Activated CD4-positive, alpha-beta T cell treated with anti-CD3 and anti-CD28 coated beads, Interleukin-2, amount 50 U/mL, for 24 hours (primary cell): ENCODE results near the gene SPATA18.
"Not testable (repeated sequence)": the region's sequence is repeated elsewhere in the genome, so short reads cannot be mapped to it uniquely, and the experiment has no call there.

ENCODE experiments used
- DNase-seq, 2 donors: peaks; one replicate each; pipeline ENCODE4 v3.0.0-alpha.2; 2020; ENCODE audit warnings: low read depth in 1 of 2, low spot score in 1 of 2

SPATA18 gene

DNA sequence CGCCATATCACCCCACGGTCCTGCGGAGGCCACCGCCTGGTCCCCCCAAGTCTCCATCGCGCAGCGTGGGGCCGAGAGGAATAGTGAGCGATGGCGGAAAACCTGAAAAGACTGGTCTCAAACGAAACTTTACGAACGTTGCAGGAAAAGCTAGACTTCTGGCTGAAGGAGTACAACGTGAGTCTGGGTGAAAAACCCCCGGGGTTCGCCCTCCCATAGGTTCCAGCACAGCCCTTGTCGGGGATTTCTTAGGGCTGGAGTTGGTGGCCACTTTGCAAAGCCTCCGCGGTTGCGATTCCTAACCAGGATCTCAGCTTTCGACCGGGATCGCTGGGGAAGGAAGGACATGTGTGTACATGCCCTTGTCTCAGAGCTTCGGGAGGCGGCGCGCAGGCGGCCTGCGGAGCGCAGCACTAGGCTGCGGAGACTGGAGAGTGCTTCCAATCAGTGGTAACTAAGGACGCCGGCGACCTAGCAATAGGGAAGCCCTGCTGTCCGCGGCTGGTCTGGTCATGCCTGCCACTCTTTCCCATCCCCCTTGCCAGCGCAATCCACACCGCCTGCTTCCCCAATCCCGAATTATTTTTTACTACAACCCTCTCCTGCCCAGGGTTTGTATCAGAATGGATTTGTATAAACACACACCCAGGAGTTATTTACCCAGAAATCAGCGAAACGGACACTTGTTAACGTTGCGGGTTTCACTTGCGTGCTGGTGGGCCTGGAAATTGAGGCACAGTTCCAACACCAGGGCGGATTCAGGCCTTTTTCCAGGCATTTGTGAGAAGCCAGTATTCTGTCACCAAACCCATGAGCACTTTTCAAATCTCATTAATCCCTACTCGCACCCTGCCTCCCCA, 741 bp downstream of the SPATA18 start:
- DNase-seq, result no peak

GRCh38 chr4:52052475-52052780, 1.3 kb downstream of the SPATA18 start:
- no peak for DNase-seq

GRCh38 chr4:52054254-52054653, 3.1 kb downstream of the SPATA18 start:
- no peak for DNase-seq

DNA sequence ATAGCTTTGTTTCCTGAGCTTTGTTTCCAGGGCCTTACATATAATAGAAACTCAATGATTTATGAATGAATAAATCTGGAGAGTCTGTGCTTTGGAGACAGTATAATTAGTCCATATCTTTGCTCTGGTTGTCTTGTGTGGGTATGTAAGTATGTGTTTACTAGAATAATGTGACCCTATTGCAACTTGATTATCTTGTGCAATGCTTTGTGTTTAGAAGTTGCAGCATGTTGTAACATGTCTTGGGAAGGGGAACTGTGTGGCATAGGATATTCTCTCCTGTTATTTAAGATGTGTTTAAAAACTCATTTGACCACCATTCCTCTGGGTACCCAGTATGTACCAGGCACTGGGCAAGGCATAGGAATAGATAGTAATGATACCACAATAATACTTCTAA, 6.1 kb downstream of the SPATA18 start:
- no peak for DNase-seq

DNA sequence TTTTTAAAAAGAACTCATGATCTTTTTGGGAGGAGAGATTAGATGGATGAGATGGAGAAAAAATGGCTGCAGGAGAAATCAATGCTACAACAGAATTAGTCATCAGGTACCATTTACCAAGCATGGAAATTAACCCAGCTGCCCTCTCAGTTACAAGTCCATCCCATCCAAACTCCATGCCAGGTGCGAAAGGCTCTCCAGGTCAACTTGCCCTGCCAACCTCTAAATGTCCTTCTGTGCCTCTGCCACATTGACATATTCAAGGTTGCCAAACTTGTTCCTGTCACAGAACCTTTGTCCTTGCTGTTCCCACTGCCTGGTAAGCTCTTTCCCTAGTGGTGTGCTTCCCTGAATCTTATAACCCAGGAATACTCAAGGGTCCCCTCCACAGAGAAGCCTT, 7.2 kb downstream of the SPATA18 start:
- DNase-seq, result no peak

GRCh38 chr4:52059372-52059771, 8.3 kb downstream of the SPATA18 start:
- DNase-seq, result no peak

DNA sequence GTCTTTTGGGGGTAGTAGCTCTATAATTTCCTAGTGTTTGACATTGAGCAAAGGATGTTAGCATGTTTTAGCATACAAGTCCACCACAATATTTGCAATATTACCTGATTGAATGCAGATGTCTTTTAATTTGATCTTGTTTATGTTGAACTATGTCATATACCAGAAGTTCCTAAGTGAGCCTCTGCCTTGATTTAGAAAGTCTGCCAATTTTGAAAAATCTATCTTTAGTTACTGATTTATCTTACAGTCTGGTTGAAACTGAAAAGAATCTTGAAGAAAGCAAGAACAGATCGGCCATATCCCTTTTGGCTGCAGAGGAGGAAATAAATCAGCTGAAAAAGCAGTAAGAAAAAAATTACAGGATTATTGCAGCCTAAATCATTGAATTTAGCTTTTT, 18.5 kb downstream of the SPATA18 start:
- no peak for DNase-seq

DNA sequence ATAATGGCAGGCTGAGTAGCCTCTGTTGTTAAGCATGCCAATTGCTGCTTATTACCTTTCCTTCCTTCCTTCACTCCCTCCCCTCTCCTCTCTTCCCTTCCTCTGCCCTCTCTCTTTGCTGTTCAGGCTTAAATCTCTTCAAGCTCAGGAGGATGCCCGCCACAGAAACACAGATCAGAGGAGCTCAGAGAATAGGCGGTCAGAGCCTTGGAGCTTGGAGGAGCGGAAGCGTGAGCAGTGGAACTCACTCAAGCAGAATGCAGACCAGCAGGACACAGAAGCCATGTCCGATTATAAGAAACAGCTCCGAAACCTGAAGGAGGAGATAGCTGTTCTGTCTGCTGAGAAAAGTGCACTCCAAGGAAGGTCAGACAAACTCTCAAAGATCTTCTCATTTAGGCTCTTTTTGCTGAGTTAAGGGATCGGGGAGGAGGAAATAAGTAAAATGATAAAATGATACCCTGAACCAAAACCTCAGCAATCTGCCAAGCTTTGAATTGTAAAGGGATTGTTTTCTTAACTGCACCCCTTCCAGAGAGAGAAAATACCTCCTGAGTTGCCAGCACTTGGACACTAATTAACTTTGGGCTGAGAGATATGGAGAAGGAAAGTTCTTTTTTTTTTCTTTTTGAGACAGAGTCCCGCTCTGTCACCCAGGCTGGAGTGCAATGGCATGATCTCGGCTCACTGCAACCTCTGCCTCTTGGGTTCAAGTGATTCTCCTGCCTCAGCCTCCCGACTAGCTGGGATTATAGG, 20.9 kb downstream of the SPATA18 start:
- no peak for DNase-seq

- no peak for DNase-seq
Observed at GRCh38 chr4:52076731-52077130, 25.6 kb downstream of the SPATA18 start.

- DNase-seq, result no peak
Observed at GRCh38 chr4:52079659-52080058, 28.6 kb downstream of the SPATA18 start.

DNA sequence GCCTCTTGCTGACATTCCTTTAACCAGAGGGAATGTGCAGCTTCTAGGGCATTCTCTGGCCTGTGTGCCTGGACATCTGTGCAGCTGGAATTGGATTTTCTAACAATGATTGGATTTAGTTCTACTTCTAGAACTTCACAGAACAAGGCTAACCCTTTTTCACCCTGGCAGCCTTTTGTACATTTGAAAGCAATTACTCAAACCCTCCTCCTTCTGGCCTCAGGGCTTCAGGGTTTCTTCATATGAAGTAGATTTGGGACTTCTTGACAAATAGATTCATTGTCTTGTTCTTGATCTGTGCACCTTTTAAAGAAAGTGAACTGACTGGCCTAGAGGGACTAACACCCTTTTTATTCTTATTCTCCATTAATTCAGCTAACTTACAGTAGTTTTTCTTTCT, 30.1 kb downstream of the SPATA18 start:
- DNase-seq, result no peak

DNA sequence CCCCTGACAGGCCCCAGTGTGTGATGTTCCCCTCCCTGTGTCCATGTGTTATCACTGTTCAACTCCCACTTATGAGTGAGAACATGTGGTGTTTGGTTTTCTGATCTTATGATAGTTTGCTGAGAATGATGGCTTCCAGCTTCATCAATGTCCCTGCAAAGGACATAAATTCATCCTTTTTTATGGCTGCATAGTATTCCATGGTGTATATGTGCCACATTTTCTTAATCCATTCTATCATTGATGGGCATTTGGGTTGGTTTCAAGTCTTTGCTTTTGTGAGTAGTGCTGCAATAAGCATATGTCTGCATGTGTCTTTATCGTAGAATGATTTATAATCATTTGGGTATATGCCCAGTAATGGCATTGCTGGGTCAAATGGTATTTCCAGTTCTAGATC, 35.3 kb downstream of the SPATA18 start:
- not testable (repeated sequence) for DNase-seq

DNA sequence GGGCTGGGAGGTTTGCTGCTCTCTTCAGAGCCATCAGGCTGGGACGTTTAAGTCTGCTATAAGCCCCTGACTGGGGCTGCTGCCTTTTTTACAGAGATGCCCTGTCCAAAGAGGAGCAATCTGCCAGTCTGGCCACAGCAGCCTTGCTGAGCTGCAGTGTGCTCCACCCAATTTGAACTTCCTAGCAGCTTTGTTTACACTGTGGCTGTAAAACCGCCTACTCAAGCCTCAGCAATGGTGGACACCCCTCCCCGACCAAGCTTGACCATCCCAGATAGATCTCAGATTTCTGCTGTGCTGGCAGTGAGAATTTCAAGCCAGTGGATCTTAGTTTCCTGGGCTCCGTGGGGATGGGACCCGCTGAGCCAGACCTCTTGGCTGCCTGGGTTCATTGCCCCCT, 40.7 kb downstream of the SPATA18 start:
- no peak for DNase-seq

- DNase-seq, result no peak
Observed at GRCh38 chr4:52093466-52093865, 42.4 kb downstream of the SPATA18 start.

DNA sequence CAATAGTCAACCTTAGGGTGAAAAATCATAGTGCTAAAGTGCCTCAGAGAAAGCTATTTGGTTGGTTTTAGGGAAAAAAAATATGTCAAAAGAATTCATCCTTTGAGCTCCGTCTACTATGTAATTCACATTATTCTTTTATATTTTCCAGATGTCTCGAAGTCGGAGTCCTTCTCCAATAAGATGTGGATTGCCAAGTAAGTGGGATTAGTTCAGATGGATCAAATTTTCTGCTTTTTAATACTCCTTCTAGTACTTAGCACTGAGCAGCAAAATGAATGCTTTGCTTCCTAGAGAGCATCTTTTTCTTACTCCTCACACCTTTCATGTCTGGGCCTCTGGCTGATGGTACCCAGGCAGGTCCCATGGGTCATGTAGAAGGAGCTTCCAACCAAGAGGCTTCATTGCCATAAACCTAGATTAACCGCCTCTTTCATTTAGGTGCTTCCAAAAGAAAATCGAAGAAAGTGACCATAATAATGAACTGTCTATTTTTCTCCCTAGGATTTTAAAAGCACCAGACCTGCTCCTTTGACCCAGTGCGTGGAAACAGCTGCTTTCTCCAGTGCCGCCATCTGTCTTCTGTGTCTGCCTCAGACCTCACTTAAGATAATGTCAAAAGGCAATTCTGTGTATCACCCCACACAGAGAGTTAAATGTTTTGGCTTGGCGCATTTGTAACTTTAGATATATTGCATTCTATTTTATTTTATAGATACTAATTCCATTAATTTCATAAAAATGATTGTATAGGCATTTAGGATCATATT, 43.5 kb downstream of the SPATA18 start:
- no peak for DNase-seq

- no peak for DNase-seq
Observed at GRCh38 chr4:52095374-52095773, 44.3 kb downstream of the SPATA18 start.

GRCh38 chr4:52096048-52096447, 44.9 kb downstream of the SPATA18 start:
- no peak for DNase-seq

DNA sequence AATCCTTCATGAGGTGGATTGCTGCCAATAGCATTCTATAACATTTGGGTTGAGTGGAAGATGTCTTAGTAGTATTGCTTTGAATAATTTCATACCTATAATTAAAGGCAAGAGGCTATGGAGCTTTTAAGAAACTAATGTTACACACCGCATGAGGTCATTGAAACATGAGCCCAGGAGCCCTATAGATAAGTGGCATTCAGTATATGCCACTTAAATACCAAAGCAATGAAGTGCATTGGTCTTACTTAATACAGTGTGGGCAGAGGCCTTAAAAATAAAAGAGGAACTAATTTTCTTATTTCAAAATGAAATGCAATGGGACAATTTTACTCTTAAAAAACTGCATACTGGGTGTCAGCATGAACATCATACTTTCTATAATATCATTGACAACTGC, 47.5 kb downstream of the SPATA18 start:
- no peak for DNase-seq

- no peak for DNase-seq
Observed at GRCh38 chr4:52099860-52100461, 48.9 kb downstream of the SPATA18 start.

GRCh38 chr4:52102587-52102986, 51.5 kb downstream of the SPATA18 start:
- no peak for DNase-seq

DNA sequence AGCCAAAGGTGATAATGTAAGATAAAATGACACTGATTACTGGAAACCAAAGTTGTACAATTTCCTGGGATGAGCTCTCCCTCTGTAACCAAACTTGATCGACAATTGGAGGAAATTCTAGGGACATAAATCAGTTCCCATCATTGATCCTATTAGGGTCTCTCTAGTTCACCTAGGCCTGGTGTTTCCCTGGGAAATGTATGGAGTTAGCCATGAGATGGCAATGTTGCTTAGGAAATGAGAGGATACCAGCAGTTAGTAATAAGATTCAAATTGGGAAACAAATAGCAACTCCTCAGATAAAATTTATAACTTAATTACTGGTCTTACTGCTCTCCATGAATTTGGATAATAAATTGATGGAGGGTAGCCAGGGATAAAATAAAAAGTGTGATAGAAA, 52.2 kb downstream of the SPATA18 start:
- DNase-seq, result no peak

DNA sequence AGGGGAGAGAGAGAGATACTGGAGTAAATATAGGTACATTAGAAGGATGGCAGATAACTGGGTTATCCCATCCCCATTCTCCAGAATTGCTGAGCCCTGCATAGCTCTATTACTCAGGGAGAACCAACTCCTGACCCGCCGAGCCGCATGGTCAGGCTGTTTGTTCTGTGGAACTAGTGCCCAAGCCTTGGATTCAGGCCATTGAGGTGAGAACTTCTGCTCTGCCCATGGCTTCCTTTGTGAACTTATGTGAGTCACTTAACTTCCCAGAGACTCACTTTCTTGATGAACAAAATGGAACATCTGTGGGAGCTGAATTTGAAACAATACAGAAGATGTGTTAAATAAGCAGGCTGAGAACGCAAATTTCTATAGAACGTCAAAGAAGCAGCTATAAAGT, 54.2 kb downstream of the SPATA18 start:
- DNase-seq, result no peak
